ENCODE results near the gene ADCY5. TPM values are rescaled to one million over a fixed set of nuclear protein-coding genes. Genes with fewer than 3 reads are reported as not detected.

The ADCY5 gene
- total and polyA plus RNA-seq, 7 experiments from 2014 or later: 0.07 TPM; not detected in 6

DNA sequence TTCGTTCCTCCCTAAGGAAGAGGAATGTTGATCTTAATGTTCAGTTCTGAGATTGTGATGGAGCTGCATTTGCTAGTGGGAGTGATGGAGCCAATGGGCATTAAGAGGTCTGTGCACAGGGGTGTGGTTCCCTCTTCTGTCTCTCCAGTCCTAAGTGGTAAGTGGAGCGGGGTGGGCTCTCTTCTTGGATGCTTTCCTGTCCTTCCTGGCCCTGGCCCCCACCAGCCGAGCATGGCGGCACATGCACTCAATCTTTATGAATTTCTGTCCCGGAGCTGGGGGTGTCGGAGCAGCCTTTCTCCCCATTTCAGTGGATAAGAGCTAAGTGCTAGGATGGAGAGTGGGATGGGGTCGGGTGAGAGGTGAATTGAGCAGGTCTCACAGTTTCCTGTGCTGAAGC, 37.6 kb upstream of the ADCY5 start:
- Mint-ChIP-seq H3K4me3 (no peak overlapping the region), H3K4me1 (no peaks in the 10 kb centered on the region), H3K9me3 (no peaks in the 10 kb centered on the region), H3K27me3 (peaks cover 0 to 5% (median 0%) of the 10 kb centered on the region in 5 donors), H3K27ac (no peak overlapping the region), H3K36me3 (peaks cover 0 to 9% (median 3%) of the 10 kb centered on the region in 5 donors)
- Histone ChIP-seq H3K27ac (ENCODE audit: low read depth, low read length) (no peak overlapping the region), H3K9me3 (ENCODE audit: control insufficient read depth in 2 of 3, low read length in 3 of 3) (no peaks in the 10 kb centered on the region), H3K36me3 (ENCODE audit: control insufficient read depth in 2 of 3, insufficient read depth in 3 of 3, low read length in 3 of 3) (peaks cover 0 to 7% (median 0%) of the 10 kb centered on the region in 3 experiments), H3K27me3 (ENCODE audit: control insufficient read depth in 2 of 2, insufficient read depth in 2 of 2, low read length in 2 of 2) (no peaks in the 10 kb centered on the region), H3K4me1 (ENCODE audit: control insufficient read depth in 2 of 2, insufficient read depth in 2 of 2, low read length in 2 of 2) (no peaks in the 10 kb centered on the region), H3K4me3 (ENCODE audit: low read length) (no peak overlapping the region)
- POLR2A ChIA-PET: no interaction called here
- CTCF ChIA-PET: no interaction called here
- intact Hi-C loops (cut with micrococcal nuclease): no loop called here
- no peak for ATAC-seq
- no peak for DNase-seq

DNA sequence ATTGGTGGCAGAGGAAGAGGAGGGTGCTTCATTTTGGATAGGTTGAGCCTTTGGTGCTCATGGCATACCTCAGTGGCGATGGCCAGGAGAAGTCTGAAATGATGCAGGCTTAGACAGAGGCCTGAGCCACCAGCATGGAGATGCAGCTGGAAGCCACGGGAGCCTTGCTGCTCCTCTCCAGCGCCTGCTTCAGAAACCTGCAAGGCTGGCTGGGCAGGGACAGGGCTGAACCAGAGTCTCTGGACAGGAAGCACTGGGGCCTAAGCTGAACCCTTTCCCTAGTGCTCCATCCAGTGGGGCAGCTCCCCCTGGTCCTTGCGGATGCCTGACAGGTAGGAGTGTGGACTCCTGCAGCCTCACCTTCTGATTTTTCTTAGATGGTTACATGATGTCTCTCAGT, 36.7 kb upstream of the ADCY5 start:
- H3K9me3 Mint-ChIP-seq: no peaks in the 10 kb centered on the region
- peaks cover 0 to 4% (median 0%) of the 10 kb centered on the region in 3 experiments for H3K36me3 ChIP-seq (ENCODE audit: control insufficient read depth in 2 of 3, insufficient read depth in 3 of 3, low read length in 3 of 3)
- intact Hi-C loops (cut with micrococcal nuclease): no loop called here
- peak; percentile 3 for ATAC-seq
- H3K9me3 ChIP-seq (ENCODE audit: control insufficient read depth in 2 of 3, low read length in 3 of 3): no peaks in the 10 kb centered on the region
- H3K4me3 Mint-ChIP-seq: no peak overlapping the region
- DNase-seq: no peak
- H3K27me3 ChIP-seq (ENCODE audit: control insufficient read depth in 2 of 2, insufficient read depth in 2 of 2, low read length in 2 of 2): no peaks in the 10 kb centered on the region
- H3K4me1 ChIP-seq (ENCODE audit: control insufficient read depth in 2 of 2, insufficient read depth in 2 of 2, low read length in 2 of 2): no peaks in the 10 kb centered on the region
- H3K36me3 Mint-ChIP-seq: peaks cover 0 to 3% (median 0%) of the 10 kb centered on the region in 5 donors
- no peak overlapping the region for H3K4me3 ChIP-seq (ENCODE audit: low read length)
- H3K4me1 Mint-ChIP-seq: no peaks in the 10 kb centered on the region
- no peak overlapping the region for H3K27ac ChIP-seq (ENCODE audit: low read depth, low read length)
- H3K27ac Mint-ChIP-seq: peak overlapping the region in 1 of 9 donors; percentile 39
- H3K27me3 Mint-ChIP-seq: peaks cover 0 to 11% (median 0%) of the 10 kb centered on the region in 5 donors
- ChIA-PET CTCF (no interaction called here), POLR2A (no interaction called here)

GRCh38 chr3:123483146-123483545, 34.3 kb upstream of the ADCY5 start:
- ATAC-seq: no peak
- H3K9me3 Mint-ChIP-seq: no peaks in the 10 kb centered on the region
- H3K27ac Mint-ChIP-seq: no peak overlapping the region
- no peaks in the 10 kb centered on the region for H3K4me1 Mint-ChIP-seq
- no peaks in the 10 kb centered on the region for H3K36me3 ChIP-seq (ENCODE audit: control insufficient read depth in 2 of 3, insufficient read depth in 3 of 3, low read length in 3 of 3)
- no peak overlapping the region for H3K4me3 Mint-ChIP-seq
- peaks cover 0 to 20% (median 0%) of the 10 kb centered on the region in 5 donors for H3K27me3 Mint-ChIP-seq
- no peak overlapping the region for H3K4me3 ChIP-seq (ENCODE audit: low read length)
- intact Hi-C loops (cut with micrococcal nuclease): no loop called here
- no peaks in the 10 kb centered on the region for H3K27me3 ChIP-seq (ENCODE audit: control insufficient read depth in 2 of 2, insufficient read depth in 2 of 2, low read length in 2 of 2)
- H3K27ac ChIP-seq (ENCODE audit: low read depth, low read length): no peak overlapping the region
- H3K9me3 ChIP-seq (ENCODE audit: control insufficient read depth in 2 of 3, low read length in 3 of 3): no peaks in the 10 kb centered on the region
- no peaks in the 10 kb centered on the region for H3K4me1 ChIP-seq (ENCODE audit: control insufficient read depth in 2 of 2, insufficient read depth in 2 of 2, low read length in 2 of 2)
- ChIA-PET POLR2A (no interaction called here), CTCF (interaction anchor here (1.2 kb wide), 1 partner anchor 18 kb away, joined by 3 read pairs; no protein-coding TSS in a partner anchor)
- DNase-seq: no peak
- H3K36me3 Mint-ChIP-seq: no peaks in the 10 kb centered on the region

DNA sequence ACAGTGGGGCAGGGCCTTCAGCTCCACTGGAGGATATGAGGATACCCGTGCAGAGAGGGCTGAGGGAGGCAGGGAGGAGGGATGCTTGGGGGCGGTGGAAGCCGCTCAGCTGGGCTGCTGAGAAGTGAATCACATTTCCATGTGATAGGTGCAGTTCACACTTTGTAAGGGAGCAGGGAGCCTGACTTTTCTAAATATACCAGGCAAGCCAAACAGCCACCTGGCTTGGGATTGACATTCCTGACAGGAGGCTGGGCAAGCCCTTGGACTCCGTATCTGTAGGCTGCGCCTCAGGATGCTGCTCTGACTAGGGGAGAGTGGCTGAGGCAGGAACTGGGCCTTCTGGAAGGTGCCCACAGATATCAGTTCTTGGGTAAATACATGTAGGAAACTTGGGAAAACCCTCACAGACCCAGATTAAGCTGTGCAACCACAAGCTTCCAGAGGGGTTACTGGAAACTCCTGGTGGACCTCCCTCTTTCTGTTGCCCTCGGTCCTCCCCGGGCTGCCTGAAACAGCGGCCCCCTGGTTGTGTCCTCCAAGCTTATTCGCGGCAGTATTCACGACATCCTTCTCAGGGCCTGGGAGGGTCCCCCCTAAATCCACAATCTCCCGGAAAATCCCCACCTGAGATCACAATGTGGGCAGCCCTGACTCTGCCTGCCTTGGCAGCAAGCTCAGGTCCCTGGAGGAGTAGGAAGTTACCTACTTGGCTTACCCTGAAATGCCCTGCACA, 33.0 kb upstream of the ADCY5 start:
- Mint-ChIP-seq H3K27ac (no peak overlapping the region), H3K4me3 (no peak overlapping the region), H3K4me1 (no peaks in the 10 kb centered on the region), H3K36me3 (no peaks in the 10 kb centered on the region), H3K27me3 (peaks cover 4 to 30% (median 10%) of the 10 kb centered on the region in 5 donors), H3K9me3 (no peaks in the 10 kb centered on the region)
- ChIA-PET POLR2A (no interaction called here), CTCF (no interaction called here)
- ATAC-seq (no peak), DNase-seq (no peak)
- Histone ChIP-seq H3K4me3 (ENCODE audit: low read length) (no peak overlapping the region), H3K27me3 (ENCODE audit: control insufficient read depth in 2 of 2, insufficient read depth in 2 of 2, low read length in 2 of 2) (no peaks in the 10 kb centered on the region), H3K27ac (ENCODE audit: low read depth, low read length) (no peak overlapping the region), H3K4me1 (ENCODE audit: control insufficient read depth in 2 of 2, insufficient read depth in 2 of 2, low read length in 2 of 2) (no peaks in the 10 kb centered on the region), H3K9me3 (ENCODE audit: control insufficient read depth in 2 of 3, low read length in 3 of 3) (no peaks in the 10 kb centered on the region), H3K36me3 (ENCODE audit: control insufficient read depth in 2 of 3, insufficient read depth in 3 of 3, low read length in 3 of 3) (no peaks in the 10 kb centered on the region)
- intact Hi-C loops (cut with micrococcal nuclease): no loop called here

DNA sequence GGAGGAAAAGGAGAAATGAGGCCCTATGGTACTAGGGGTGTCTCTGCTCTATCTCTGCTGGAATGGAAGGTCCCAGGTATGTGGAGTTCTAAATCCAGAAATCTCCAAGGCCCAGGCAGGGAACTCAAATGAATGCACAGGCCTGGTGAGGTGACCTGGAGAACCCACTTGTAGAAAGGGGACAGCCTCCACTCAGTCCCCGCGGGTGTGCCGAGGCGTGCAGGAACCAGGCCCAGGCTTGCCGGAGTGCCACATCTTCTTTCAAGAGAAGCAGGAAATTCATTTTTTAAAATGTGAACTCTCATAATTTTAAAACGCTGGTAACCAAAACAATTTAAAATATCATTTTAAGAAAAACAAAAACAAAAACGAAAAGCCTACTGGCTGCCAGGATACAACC, 32.2 kb upstream of the ADCY5 start:
- intact Hi-C loops (cut with micrococcal nuclease): no loop called here
- ATAC-seq (no peak), DNase-seq (no peak)
- Mint-ChIP-seq H3K4me1 (no peaks in the 10 kb centered on the region), H3K9me3 (no peaks in the 10 kb centered on the region), H3K27me3 (peaks cover 6 to 36% (median 16%) of the 10 kb centered on the region in 5 donors), H3K36me3 (no peaks in the 10 kb centered on the region), H3K27ac (no peak overlapping the region), H3K4me3 (no peak overlapping the region)
- POLR2A ChIA-PET: no interaction called here
- Histone ChIP-seq H3K4me3 (ENCODE audit: low read length) (no peak overlapping the region), H3K27me3 (ENCODE audit: control insufficient read depth in 2 of 2, insufficient read depth in 2 of 2, low read length in 2 of 2) (no peaks in the 10 kb centered on the region), H3K27ac (ENCODE audit: low read depth, low read length) (no peak overlapping the region), H3K36me3 (ENCODE audit: control insufficient read depth in 2 of 3, insufficient read depth in 3 of 3, low read length in 3 of 3) (no peaks in the 10 kb centered on the region), H3K9me3 (ENCODE audit: control insufficient read depth in 2 of 3, low read length in 3 of 3) (no peaks in the 10 kb centered on the region), H3K4me1 (ENCODE audit: control insufficient read depth in 2 of 2, insufficient read depth in 2 of 2, low read length in 2 of 2) (no peaks in the 10 kb centered on the region)
- CTCF ChIA-PET: no interaction called here

DNA sequence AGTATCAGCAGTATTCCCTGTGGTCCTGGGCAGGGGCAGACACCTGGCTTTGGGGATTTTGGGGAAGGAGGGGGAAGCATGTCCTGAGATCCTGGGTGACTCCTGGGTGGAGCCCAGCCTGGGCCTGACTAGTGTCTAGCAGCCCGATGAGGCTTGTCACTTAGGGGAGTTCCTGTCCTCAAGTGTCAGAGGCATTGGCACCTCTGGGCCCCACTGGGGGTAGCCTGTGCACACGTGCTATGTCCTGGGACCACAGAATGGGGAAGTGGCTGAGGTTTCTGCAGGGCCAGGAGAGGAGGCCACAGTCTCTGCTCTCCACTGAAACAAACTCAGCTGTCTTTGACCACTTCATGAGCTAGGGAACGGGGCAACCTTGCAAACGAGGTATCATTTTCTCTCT, 31.5 kb upstream of the ADCY5 start:
- ChIA-PET POLR2A (no interaction called here), CTCF (no interaction called here)
- no peaks in the 10 kb centered on the region for H3K36me3 ChIP-seq (ENCODE audit: control insufficient read depth in 2 of 3, insufficient read depth in 3 of 3, low read length in 3 of 3)
- H3K27ac ChIP-seq (ENCODE audit: low read depth, low read length): no peak overlapping the region
- H3K9me3 ChIP-seq (ENCODE audit: control insufficient read depth in 2 of 3, low read length in 3 of 3): no peaks in the 10 kb centered on the region
- H3K4me1 ChIP-seq (ENCODE audit: control insufficient read depth in 2 of 2, insufficient read depth in 2 of 2, low read length in 2 of 2): no peaks in the 10 kb centered on the region
- Mint-ChIP-seq H3K27me3 (peaks cover 6 to 39% (median 18%) of the 10 kb centered on the region in 5 donors), H3K9me3 (no peaks in the 10 kb centered on the region), H3K36me3 (no peaks in the 10 kb centered on the region), H3K27ac (no peak overlapping the region), H3K4me3 (no peak overlapping the region), H3K4me1 (peaks cover 0 to 2% (median 0%) of the 10 kb centered on the region in 7 donors)
- no peaks in the 10 kb centered on the region for H3K27me3 ChIP-seq (ENCODE audit: control insufficient read depth in 2 of 2, insufficient read depth in 2 of 2, low read length in 2 of 2)
- H3K4me3 ChIP-seq (ENCODE audit: low read length): no peak overlapping the region
- DNase-seq (no peak), ATAC-seq (no peak)
- intact Hi-C loops (cut with micrococcal nuclease): no loop called here

- no peak overlapping the region for H3K4me3 ChIP-seq (ENCODE audit: low read length)
- Mint-ChIP-seq H3K4me3 (no peak overlapping the region), H3K27ac (no peak overlapping the region), H3K36me3 (no peaks in the 10 kb centered on the region), H3K9me3 (no peaks in the 10 kb centered on the region), H3K27me3 (peaks cover 11 to 39% (median 22%) of the 10 kb centered on the region in 5 donors), H3K4me1 (peaks cover 0 to 2% (median 0%) of the 10 kb centered on the region in 7 donors)
- intact Hi-C loops (cut with micrococcal nuclease): no loop called here
- CTCF ChIA-PET: no interaction called here
- no peaks in the 10 kb centered on the region for H3K36me3 ChIP-seq (ENCODE audit: control insufficient read depth in 2 of 3, insufficient read depth in 3 of 3, low read length in 3 of 3)
- H3K27me3 ChIP-seq (ENCODE audit: control insufficient read depth in 2 of 2, insufficient read depth in 2 of 2, low read length in 2 of 2): no peaks in the 10 kb centered on the region
- no peaks in the 10 kb centered on the region for H3K9me3 ChIP-seq (ENCODE audit: control insufficient read depth in 2 of 3, low read length in 3 of 3)
- H3K27ac ChIP-seq (ENCODE audit: low read depth, low read length): no peak overlapping the region
- ATAC-seq: no peak
- POLR2A ChIA-PET: no interaction called here
- no peaks in the 10 kb centered on the region for H3K4me1 ChIP-seq (ENCODE audit: control insufficient read depth in 2 of 2, insufficient read depth in 2 of 2, low read length in 2 of 2)
- no peak for DNase-seq
Measured at GRCh38 chr3:123479891-123480290, 31.0 kb upstream of the ADCY5 start.

Measured in naive thymus-derived CD4-positive, alpha-beta T cell (primary cell).